Activated CD4-positive, alpha-beta T cell treated with anti-CD3 and anti-CD28 coated beads for 36 hours (primary cell): ENCODE measurements around the gene UTP25. TPM values are rescaled to one million over a fixed set of nuclear protein-coding genes. Genes with fewer than 3 reads are reported as not detected.
A peak's percentile ranks its signal among the peaks of the same experiment; 100 is the strongest.
"Not testable (repeated sequence)": the region's sequence is repeated elsewhere in the genome, so short reads cannot be mapped to it uniquely, and the experiment has no call there.

Source experiments
- ATAC-seq: fragments of 200-7000 bp; cut with Tn5 transposase; one replicate; pipeline ENCODE4 v1.10.0; 2021; ENCODE audit warnings: mild to moderate bottlenecking, moderate library complexity
- CTCF ChIA-PET: fragments of 350-600 bp; sonication (Branson Sonifier 250); formaldehyde crosslinking; loops from one replicate; lab custom pipeline; 2021; ENCODE audit warnings: antibody characterized with exemption; lab: Charles Lee
- POLR2A ChIA-PET: fragments of 350-600 bp; sonication (Branson Sonifier 250); formaldehyde crosslinking; loops from one replicate; lab custom pipeline; 2021; ENCODE audit warnings: antibody characterized with exemption, inconsistent platforms; lab: Charles Lee
- DNase-seq: peaks from one replicate; pipeline ENCODE4 v3.0.0-alpha.2; 2020
- H3K27ac Mint-ChIP-seq: one replicate; pipeline ENCODE4 v1.8.0; 2021; ENCODE audit warnings: mixed read lengths
- H3K27me3 Mint-ChIP-seq: one replicate; pipeline ENCODE4 v1.8.0; 2021; ENCODE audit warnings: mixed read lengths
- H3K36me3 Mint-ChIP-seq: one replicate; pipeline ENCODE4 v1.8.0; 2021; ENCODE audit warnings: low read depth, mixed read lengths
- H3K4me1 Mint-ChIP-seq: one replicate; pipeline ENCODE4 v1.8.0; 2021; ENCODE audit warnings: mixed read lengths
- H3K4me3 Mint-ChIP-seq: one replicate; pipeline ENCODE4 v1.8.0; 2021; ENCODE audit warnings: mild to moderate bottlenecking, moderate library complexity, mixed read lengths
- H3K9me3 Mint-ChIP-seq: one replicate; pipeline ENCODE4 v1.8.0; 2021; ENCODE audit warnings: low read depth, mixed read lengths
- intact Hi-C, 2 experiments: fragments of 100-400 bp; cut with DNase I in 1 of 2; cut with micrococcal nuclease in 1 of 2; formaldehyde crosslinking; loops; one replicate each; pipeline versions ENCODE4 v1.14.2 to v1.15.1; 2022 to 2024; cut with DNase I, micrococcal nuclease
- total RNA-seq, 2 experiments: library from RNA; stranded (reverse); gene quantifications; one replicate each; pipeline ENCODE4 v1.2.3, GENCODE V29; 2021

Gene UTP25
- total RNA-seq, 2 experiments from 2014 or later = 9.4 to 10.4 TPM

- H3K4me1 Mint-ChIP-seq, H3K4me3 Mint-ChIP-seq, ATAC-seq, H3K27ac Mint-ChIP-seq, intact Hi-C loops, H3K9me3 Mint-ChIP-seq, DNase-seq, H3K27me3 Mint-ChIP-seq, H3K36me3 Mint-ChIP-seq, POLR2A ChIA-PET: not testable (repeated sequence)
- CTCF ChIA-PET = interaction anchor here (0.6 kb wide), 1 partner anchor 385 kb away, joined by 5 read pairs; no protein-coding TSS in a partner anchor
Observed at GRCh38 chr1:209898271-209898670, 70.5 kb downstream of the UTP25 start.

- ATAC-seq, DNase-seq, H3K4me3 Mint-ChIP-seq, H3K27me3 Mint-ChIP-seq, H3K27ac Mint-ChIP-seq, H3K36me3 Mint-ChIP-seq, H3K9me3 Mint-ChIP-seq, POLR2A ChIA-PET, intact Hi-C loops, H3K4me1 Mint-ChIP-seq: not testable (repeated sequence)
- CTCF ChIA-PET = interaction anchor here (0.6 kb wide), 1 partner anchor 384 kb away, joined by 5 read pairs; no protein-coding TSS in a partner anchor
Observed at GRCh38 chr1:209898851-209899250, 71.1 kb downstream of the UTP25 start.

GRCh38 chr1:209899948-209900347 is 72.2 kb downstream of the UTP25 start:
- intact Hi-C loops = no loop called here
- Mint-ChIP-seq H3K36me3 (no peaks in the 10 kb centered on the region), H3K27ac (no peak overlapping the region), H3K27me3 (peaks cover 6% of the 10 kb centered on the region), H3K4me3 (no peak overlapping the region), H3K4me1 (peaks cover 8% of the 10 kb centered on the region), H3K9me3 (no peaks in the 10 kb centered on the region)
- ChIA-PET POLR2A (no interaction called here), CTCF (interaction anchor here (0.6 to 2.0 kb wide), 10 partner anchors 9 to 442 kb away, joined by 3 to 12 read pairs (median 4); no protein-coding TSS in a partner anchor)
- ATAC-seq (no peak), DNase-seq (peak; percentile 61)

GRCh38 chr1:209900734-209901133 is 73.0 kb downstream of the UTP25 start:
- no peaks in the 10 kb centered on the region for H3K36me3 Mint-ChIP-seq
- H3K27ac Mint-ChIP-seq = no peak overlapping the region
- ATAC-seq (no peak), DNase-seq (no peak)
- intact Hi-C loops = no loop called here
- H3K9me3 Mint-ChIP-seq = no peaks in the 10 kb centered on the region
- no peak overlapping the region for H3K4me3 Mint-ChIP-seq
- POLR2A ChIA-PET = no interaction called here
- CTCF ChIA-PET = interaction anchor here (0.7 to 2.0 kb wide), 5 partner anchors 9 to 368 kb away, joined by 3 to 12 read pairs (median 4); no protein-coding TSS in a partner anchor
- H3K27me3 Mint-ChIP-seq = peaks cover 6% of the 10 kb centered on the region
- H3K4me1 Mint-ChIP-seq = peaks cover 4% of the 10 kb centered on the region

- Mint-ChIP-seq H3K9me3 (no peaks in the 10 kb centered on the region), H3K36me3 (no peaks in the 10 kb centered on the region), H3K27me3 (peaks cover 6% of the 10 kb centered on the region), H3K27ac (no peak overlapping the region), H3K4me3 (no peak overlapping the region), H3K4me1 (no peaks in the 10 kb centered on the region)
- ChIA-PET POLR2A (no interaction called here), CTCF (interaction anchor here (1.9 to 2.0 kb wide), 2 partner anchors 11 to 87 kb away, joined by 5 to 12 read pairs; no protein-coding TSS in a partner anchor)
- DNase-seq (no peak), ATAC-seq (no peak)
- intact Hi-C loops = no loop called here
Observed at GRCh38 chr1:209901211-209901610, 73.4 kb downstream of the UTP25 start.

GRCh38 chr1:209904774-209905173 is 77.0 kb downstream of the UTP25 start:
- CTCF ChIA-PET, H3K36me3 Mint-ChIP-seq, H3K9me3 Mint-ChIP-seq, H3K27me3 Mint-ChIP-seq, ATAC-seq, DNase-seq, intact Hi-C loops, H3K27ac Mint-ChIP-seq, H3K4me3 Mint-ChIP-seq, POLR2A ChIA-PET, H3K4me1 Mint-ChIP-seq: not testable (repeated sequence)

Other genes starting within 250 kb of the UTP25 start
- under 1 TPM; 0.09 to 0.23 TPM for gene CAMK1G, start 244.3 kb upstream of the UTP25 start, total RNA-seq
- 1 to 10 TPM; 3.1 to 4.2 TPM for gene LAMB3, start 175.5 kb upstream of the UTP25 start, total RNA-seq
- gene G0S2, start 152.6 kb upstream of the UTP25 start, total RNA-seq = 10 to 100 TPM; 21.9 to 22.8 TPM
- gene HSD11B1, start 123.1 kb upstream of the UTP25 start, total RNA-seq = 1 to 10 TPM; 4.5 to 5.7 TPM
- gene TRAF3IP3, start 71.9 kb upstream of the UTP25 start, total RNA-seq = 100 to 1,000 TPM; 136 to 138 TPM
- gene C1orf74, start 43.4 kb upstream of the UTP25 start, total RNA-seq = 1 to 10 TPM; 3.7 to 4.3 TPM
- under 1 TPM; 0.11 to 0.14 TPM for gene IRF6, start 21.8 kb upstream of the UTP25 start, total RNA-seq
- not detected for gene SYT14, start 110.2 kb downstream of the UTP25 start, total RNA-seq